Mammary epithelial cell (primary cell): ENCODE results near the gene ACOT7.

Source experiments
- CTCF ChIP-seq, 2 donors: IDR thresholded peaks in 1 of 2; conservative IDR thresholded peaks in 1 of 2; 2 replicates each; pipeline ENCODE4 v1.5.1; 2011 to 2012; ENCODE audit warnings: inconsistent platforms in 2 of 2, low read length in 2 of 2, mild to moderate bottlenecking in 2 of 2, control low read depth in 1 of 2, low read depth in 1 of 2; ENCODE audit not compliant: insufficient read depth in 1 of 2; ENCODE audit errors: extremely low read depth in 1 of 2
- EZH2 ChIP-seq: IDR thresholded peaks from 2 replicates; pipeline ENCODE4 v1.6.1; 2012; ENCODE audit warnings: low read length, inconsistent platforms, borderline replicate concordance

GRCh38 chr1:6298940-6299465 is 94.6 kb downstream of the ACOT7 start:
- TF ChIP-seq CTCF (conservative IDR thresholded peaks at IDR 0.05 in 1 of 2, IDR thresholded peaks at IDR 0.05 in 1 of 2; ENCODE audit: extremely low read depth in 1 of 2, insufficient read depth in 1 of 2, low read depth in 1 of 2, low read length in 2 of 2), result no peak
- TF ChIP-seq EZH2, result no peak
